Measurements from ENCODE around the gene NATD1. TPM values are rescaled to one million over a fixed set of nuclear protein-coding genes. Genes with fewer than 3 reads are reported as not detected.
"Not testable (repeated sequence)": the region's sequence is repeated elsewhere in the genome, so short reads cannot be mapped to it uniquely, and the experiment has no call there.

The NATD1 gene
- total RNA-seq, 1 donor from 2014 or later: 3.6 TPM

DNA sequence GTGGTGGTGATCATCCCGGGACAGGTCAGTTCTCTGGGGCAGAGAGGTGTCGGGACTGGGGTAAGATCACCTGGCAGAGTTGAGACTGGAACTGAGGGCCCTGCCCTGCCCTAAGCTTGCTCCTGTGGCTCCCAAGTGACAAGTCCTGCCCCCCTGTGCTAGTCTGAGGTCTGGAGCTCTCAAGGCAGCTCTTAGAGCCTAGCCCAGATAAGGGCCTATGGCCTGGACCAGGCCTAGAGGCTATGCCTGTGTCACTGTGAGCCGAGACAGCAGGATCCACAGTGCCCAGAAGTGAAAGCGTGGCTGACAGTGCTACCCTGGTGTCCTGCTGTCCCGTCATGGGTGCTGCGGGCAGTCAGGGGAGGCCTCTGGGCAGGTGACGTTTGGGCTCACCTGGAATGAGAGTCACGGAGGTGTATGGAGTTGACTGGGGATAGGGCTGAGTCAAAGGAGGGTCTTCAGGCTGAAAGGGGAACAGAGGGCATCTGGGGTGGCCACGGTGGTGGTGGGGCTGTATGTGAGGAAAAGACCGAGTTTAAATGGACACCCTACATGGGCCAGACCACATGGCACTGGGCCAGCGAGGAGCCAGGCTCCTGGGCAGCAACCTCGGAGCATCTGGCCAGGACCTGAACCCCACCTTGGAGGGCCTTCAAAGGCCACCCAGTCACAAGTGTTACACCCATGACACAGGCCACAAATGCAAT lies 5.5 kb downstream of the NATD1 start:
- no peak for DNase-seq (ENCODE audit: low read depth in 2 of 2)

- no peak for DNase-seq (ENCODE audit: low read depth in 2 of 2)
These were observed 6.5 kb downstream of the NATD1 start for GRCh38 chr17:21246698-21247097.

- no peak for DNase-seq (ENCODE audit: low read depth in 2 of 2)
These were observed 7.5 kb downstream of the NATD1 start for GRCh38 chr17:21245639-21246084.

DNA sequence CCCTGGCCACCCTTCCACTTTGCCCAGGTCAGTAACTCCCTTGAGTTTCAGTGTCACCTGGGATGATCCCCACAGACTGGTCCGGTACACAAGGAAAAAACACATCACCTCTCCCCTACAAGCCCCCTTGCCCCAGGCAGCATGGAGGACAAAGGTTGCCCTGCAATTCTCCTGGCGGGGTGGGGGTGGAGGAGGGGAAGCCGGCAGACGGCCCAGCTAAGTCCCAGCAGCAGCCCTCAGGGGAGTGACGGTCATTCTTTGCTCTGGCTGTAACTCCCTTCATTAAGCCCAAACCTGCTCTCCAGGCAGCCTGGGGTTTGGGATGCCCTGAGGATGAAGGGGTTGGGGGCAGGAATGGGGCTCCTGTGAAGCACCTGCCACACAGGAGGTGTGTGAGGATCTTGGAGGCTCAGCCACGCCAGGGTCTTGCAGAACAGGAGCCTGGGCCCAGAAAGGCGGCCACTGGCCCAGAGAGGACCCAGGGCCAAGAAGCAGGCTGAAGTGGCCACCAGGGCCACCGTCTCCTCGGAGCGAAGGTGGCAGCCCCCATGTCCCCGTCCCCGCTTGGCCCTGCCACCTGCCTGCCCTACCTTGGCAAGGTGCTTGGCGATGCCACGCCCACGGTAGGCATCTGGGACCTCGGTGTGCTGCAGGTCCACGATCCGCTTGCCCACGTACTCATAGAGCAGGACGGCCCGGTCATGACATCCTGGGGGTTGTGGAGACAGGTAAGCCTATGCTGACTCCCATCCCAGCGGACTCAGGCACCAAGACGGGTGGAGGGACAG lies 9.5 kb downstream of the NATD1 start:
- DNase-seq (ENCODE audit: low read depth in 2 of 2): no peak

GRCh38 chr17:21242780-21243515 lies 10.3 kb downstream of the NATD1 start:
- DNase-seq (ENCODE audit: low read depth in 2 of 2): no peak

DNA sequence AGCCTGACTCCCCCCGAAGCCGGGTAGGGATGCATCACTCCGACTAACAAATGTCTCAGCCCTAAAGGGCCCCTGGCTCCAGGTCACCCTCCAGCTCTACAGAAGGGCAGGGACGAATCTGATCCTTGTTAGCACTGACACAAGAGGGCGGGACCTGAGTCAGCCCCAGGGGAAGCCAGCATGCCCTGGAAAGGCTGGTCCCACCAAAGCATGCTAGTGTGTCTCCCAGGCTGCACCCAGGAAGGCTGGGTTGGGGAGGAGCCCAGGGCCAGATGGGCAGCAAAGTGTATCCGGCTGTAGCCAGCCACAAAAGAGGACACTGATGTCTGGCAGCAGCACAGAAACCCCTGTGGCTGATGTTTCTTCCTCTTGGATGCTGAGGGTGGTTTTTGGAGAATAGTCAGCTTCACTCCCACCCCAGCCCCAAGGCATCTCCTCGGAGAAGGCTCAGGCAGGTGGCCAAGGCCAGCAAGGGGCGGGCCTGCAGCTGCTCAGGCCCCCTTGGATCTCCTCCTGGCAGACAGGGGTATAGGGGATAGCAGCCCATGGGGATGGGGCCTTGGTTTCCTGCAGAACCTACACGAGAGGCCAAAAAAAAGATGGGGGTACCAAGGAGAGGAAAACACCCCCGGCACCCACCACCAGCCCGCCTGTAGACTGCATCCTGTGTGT lies 11.0 kb downstream of the NATD1 start:
- no peak for DNase-seq (ENCODE audit: low read depth in 2 of 2)

DNA sequence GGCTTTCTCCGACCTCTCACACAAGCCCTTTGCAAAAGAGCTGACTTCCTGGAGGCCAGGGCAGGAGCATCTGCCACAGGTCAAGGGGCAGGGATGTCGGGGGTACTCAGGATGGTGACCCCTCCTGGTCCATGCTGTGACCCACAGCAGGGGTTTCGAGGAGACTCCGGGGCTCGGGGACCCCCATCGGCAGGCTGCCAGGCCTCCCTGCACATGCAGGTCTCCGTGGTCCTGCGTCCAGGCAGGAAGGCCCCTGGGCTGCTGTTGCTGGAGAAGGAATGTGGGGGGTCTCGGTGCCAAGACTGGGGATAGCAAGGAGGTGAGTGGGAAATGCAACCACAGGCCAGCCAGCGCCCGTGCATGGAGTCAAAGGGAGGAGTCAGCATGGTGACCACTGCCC lies 11.6 kb downstream of the NATD1 start:
- DNase-seq (ENCODE audit: low read depth in 2 of 2): no peak

GRCh38 chr17:21240369-21241055 lies 12.7 kb downstream of the NATD1 start:
- no peak for DNase-seq (ENCODE audit: low read depth in 2 of 2)

GRCh38 chr17:21239680-21240368 lies 13.4 kb downstream of the NATD1 start:
- peak; percentile 28 to 54 for DNase-seq (ENCODE audit: low read depth in 2 of 2)

- no peak for DNase-seq (ENCODE audit: low read depth in 2 of 2)
These were observed 17.3 kb downstream of the NATD1 start for GRCh38 chr17:21235921-21236320.

DNA sequence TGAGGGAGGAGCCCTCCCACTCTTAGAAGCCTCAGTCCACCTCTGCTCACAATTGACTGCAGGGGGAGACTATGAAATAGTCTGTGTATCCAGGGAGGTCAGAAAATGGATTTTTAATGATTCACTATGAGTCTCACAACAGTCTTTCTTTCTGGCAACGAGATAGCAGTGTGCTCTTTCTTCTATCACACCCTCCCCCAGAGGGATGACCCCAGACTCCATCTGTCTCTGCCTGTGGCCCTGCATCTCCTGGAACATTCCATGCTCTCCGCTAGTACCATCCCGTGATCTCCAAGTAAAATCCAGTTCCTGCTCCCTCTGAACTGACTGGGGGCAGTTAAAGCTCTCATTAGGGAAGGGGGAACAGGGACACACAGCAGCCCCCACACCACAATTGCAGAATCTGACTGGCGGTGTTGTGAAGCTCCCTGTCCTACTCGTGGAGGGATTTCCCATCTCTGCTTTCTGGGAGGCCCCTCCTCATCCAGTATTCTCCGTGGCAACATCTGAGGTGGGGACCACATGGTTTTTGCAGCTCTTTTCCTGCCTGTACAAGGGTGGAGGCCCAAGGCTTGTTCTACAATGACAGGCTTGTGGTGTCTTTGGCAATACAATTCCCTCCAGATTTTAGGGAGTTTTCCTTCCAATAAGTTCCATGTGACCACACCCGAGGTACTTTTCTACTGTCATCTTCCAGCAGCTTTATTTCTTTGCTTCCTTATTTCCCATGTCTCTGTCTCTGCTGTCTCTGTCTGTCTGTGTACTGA lies 19.4 kb downstream of the NATD1 start:
- no peak for DNase-seq (ENCODE audit: low read depth in 2 of 2)

DNA sequence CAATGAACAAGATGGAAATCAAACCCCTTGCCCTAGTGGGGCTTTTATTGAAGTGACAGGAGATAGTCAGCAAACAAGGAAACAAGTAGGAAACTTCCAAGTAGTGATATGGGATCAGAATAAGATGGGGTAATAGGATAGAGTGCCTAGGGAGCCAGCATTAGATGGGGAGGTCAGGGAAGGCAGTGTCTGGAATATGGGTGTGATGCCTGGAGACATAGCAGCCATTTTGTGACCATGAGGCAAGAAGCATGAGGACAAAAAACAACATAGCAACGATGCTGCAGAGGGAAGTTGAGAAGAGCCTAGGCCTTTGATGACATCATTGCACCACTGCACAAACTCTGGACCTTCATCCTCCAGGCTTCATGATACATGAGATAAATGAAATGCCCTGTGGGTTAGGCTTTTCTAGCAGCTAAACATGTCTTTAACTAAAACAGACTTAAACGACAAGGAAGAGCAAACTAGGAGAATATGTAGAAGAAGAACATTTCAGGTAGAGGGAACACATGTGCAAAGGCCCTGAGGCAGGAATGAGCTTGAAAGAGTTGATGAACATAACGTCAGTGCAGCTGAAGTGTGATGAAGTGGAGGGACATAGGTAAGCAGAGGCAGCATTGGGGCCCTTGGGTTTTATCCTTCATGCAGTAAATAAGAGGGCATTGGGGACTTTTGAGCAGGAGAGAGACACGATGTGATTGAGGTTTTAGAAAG lies 21.0 kb downstream of the NATD1 start:
- DNase-seq (ENCODE audit: low read depth in 2 of 2): no peak

GRCh38 chr17:21231533-21231932 lies 21.7 kb downstream of the NATD1 start:
- DNase-seq (ENCODE audit: low read depth in 2 of 2): no peak

DNA sequence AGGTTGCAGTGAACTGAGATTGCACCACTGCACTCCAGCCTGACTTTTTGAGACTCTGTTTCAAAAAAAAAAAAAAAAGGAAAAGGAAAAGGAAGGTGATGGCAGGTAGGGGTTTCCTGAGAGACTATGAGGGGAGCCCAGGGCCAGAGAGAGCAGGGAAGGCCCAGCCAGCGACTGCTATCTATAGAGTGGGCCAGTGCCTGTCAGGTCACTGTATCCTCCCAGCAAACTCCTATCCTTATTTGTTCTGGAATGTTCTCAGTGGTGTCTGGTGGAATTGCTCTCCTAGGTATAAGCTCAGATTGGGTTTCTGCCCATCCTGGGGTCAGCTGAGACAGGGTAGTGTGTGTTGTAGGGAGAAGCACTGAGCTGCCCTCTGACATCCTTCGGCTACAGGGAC lies 24.4 kb downstream of the NATD1 start:
- peak in 1 of 2 donors; percentile 46 for DNase-seq (ENCODE audit: low read depth in 2 of 2)

- peak in 1 of 2 donors; percentile 56 for DNase-seq (ENCODE audit: low read depth in 2 of 2)
These were observed 25.1 kb downstream of the NATD1 start for GRCh38 chr17:21228111-21228510.

- not testable (repeated sequence) for DNase-seq (ENCODE audit: low read depth in 2 of 2)
These were observed 25.9 kb downstream of the NATD1 start for GRCh38 chr17:21227277-21227676.

DNA sequence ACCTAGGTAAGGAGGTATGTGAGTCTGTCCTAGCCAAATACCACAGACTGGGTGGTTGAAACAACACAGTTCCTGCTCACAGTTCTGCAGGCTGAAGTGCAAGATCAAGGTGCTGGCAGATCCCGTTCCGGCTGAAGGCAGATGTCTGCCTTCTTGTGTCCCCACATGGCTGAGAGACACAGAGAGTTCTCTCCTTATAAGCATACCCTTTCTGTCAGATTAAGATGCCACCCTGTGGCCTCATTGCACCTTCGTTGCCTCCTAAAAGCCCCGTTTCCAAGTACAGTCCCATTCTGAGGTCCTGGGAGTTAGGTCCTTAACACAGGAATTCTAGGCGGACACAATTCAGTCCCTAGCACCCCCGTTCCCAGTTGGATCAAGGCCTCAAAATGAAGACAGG lies 30.1 kb downstream of the NATD1 start:
- no peak for DNase-seq (ENCODE audit: low read depth in 2 of 2)

- DNase-seq (ENCODE audit: low read depth in 2 of 2): peak in 1 of 2 donors; percentile 12
These were observed 34.3 kb downstream of the NATD1 start for GRCh38 chr17:21218831-21219380.

- DNase-seq (ENCODE audit: low read depth in 2 of 2): peak in 1 of 2 donors; percentile 46
These were observed 35.1 kb downstream of the NATD1 start for GRCh38 chr17:21218101-21218500.

Measured in lung microvascular endothelial cell (primary cell).